Renal pelvis (tissue), 12 donors: ENCODE measurements around the gene APC2. TPM values are rescaled to one million over a fixed set of nuclear protein-coding genes. Genes with fewer than 3 reads are reported as not detected.

ENCODE experiments used
- DNase-seq: peaks from one replicate; pipeline ENCODE4 v3.0.0-alpha.2; 2013
- long read RNA-seq, 16 experiments: transcript quantifications; one replicate each; lab custom pipeline, GENCODE V29; 2026
- polyA plus RNA-seq, 3 donors: library from polyadenylated mRNA; unstranded; fragments of 120-200 nt; gene quantifications; one replicate each; pipeline ENCODE4 v1.2.1, GENCODE V29; 2013; ENCODE audit not compliant: insufficient read length in 3 of 3

Gene APC2, protein sequence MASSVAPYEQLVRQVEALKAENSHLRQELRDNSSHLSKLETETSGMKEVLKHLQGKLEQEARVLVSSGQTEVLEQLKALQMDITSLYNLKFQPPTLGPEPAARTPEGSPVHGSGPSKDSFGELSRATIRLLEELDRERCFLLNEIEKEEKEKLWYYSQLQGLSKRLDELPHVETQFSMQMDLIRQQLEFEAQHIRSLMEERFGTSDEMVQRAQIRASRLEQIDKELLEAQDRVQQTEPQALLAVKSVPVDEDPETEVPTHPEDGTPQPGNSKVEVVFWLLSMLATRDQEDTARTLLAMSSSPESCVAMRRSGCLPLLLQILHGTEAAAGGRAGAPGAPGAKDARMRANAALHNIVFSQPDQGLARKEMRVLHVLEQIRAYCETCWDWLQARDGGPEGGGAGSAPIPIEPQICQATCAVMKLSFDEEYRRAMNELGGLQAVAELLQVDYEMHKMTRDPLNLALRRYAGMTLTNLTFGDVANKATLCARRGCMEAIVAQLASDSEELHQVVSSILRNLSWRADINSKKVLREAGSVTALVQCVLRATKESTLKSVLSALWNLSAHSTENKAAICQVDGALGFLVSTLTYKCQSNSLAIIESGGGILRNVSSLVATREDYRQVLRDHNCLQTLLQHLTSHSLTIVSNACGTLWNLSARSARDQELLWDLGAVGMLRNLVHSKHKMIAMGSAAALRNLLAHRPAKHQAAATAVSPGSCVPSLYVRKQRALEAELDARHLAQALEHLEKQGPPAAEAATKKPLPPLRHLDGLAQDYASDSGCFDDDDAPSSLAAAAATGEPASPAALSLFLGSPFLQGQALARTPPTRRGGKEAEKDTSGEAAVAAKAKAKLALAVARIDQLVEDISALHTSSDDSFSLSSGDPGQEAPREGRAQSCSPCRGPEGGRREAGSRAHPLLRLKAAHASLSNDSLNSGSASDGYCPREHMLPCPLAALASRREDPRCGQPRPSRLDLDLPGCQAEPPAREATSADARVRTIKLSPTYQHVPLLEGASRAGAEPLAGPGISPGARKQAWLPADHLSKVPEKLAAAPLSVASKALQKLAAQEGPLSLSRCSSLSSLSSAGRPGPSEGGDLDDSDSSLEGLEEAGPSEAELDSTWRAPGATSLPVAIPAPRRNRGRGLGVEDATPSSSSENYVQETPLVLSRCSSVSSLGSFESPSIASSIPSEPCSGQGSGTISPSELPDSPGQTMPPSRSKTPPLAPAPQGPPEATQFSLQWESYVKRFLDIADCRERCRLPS (N-terminal part only)
- 1 to 10 TPM; 1.3 to 1.9 (median 1.7) TPM for polyA plus RNA-seq
- long read RNA-seq, donor 1, partial matches to known transcripts, result 0 of 44 reads
- long read RNA-seq, donor 1, other reads (novel, unspliced or antisense), result 44 of 44 reads
- long read RNA-seq, donor 2, partial matches to known transcripts, result 0 of 31 reads
- long read RNA-seq, donor 2, other reads (novel, unspliced or antisense), result 31 of 31 reads
- long read RNA-seq, donor 3, partial matches to known transcripts, result 0 of 18 reads
- long read RNA-seq, donor 3, other reads (novel, unspliced or antisense), result 18 of 18 reads
- long read RNA-seq, donor 4, result 0 reads
- long read RNA-seq, donor 5, partial matches to known transcripts, result 29 of 29 reads
- long read RNA-seq, donor 5, other reads (novel, unspliced or antisense), result 0 of 29 reads
- long read RNA-seq, donor 6, partial matches to known transcripts, result 17 of 42 reads
- long read RNA-seq, donor 6, other reads (novel, unspliced or antisense), result 25 of 42 reads
- long read RNA-seq, donor 7, partial matches to known transcripts, result 19 of 34 reads
- long read RNA-seq, donor 7, other reads (novel, unspliced or antisense), result 15 of 34 reads
- long read RNA-seq, donor 8, result 0 reads
- long read RNA-seq, donor 9, partial matches to known transcripts, result 13 of 41 reads
- long read RNA-seq, donor 9, other reads (novel, unspliced or antisense), result 28 of 41 reads
- long read RNA-seq, donor 10, result 0 reads
- long read RNA-seq, donor 11, result 0 reads
- long read RNA-seq, donor 12, partial matches to known transcripts, result 13 of 45 reads
- long read RNA-seq, donor 12, other reads (novel, unspliced or antisense), result 32 of 45 reads
- long read RNA-seq, donor 13, partial matches to known transcripts, result 21 of 27 reads
- long read RNA-seq, donor 13, other reads (novel, unspliced or antisense), result 6 of 27 reads
- long read RNA-seq, donor 14, result 0 reads
- long read RNA-seq, donor 15, result 0 reads
- long read RNA-seq, donor 16, partial matches to known transcripts, result 10 of 26 reads
- long read RNA-seq, donor 16, other reads (novel, unspliced or antisense), result 16 of 26 reads

DNA sequence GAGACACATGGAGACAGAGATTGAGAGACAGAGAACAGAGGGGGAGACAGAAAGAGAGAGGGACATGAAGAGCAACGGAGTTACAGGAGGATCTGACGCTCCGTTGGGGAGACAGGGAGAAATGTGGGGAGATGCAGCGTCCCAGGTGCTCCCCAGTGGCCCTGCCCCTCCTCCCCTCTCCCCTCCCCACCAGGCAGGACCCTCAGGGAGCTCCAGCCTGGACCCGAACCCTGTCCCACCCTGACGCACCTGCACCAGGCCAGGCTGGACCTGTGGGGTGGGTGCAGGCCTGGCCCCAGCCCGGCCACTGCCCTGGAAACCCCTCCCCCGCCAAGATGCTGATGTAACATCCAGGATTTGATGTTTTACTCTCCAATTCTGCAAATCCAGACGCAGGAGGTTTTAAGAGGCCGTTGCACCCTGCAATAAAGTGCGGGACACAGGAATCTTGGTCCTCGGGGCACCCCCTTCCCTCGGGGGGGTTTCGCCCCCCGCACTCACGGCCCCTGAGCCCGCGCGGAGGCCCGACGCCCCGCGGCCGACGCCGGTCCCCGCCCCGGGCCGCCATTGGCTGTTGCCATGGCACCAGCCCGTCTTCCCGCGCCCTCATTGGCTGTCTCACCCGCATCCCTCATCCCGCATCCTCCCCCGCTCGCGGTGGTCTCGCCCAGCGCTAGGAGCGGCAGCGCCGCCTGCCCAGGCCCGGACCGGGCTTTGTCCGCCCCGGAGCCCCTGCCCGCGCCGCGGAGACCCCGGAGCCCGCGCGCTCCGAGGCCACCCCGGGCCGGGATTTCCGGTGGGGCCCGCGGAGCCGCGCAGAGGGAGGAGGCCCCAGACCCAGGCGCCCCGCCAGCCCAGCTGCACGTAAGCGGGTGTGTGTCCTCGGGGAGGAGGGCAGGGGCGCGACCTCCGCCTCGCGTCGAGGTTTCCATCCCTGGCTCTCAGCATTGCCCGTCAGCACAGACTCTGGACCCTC, at the start of gene APC2:
Gene APC2, plus strand, starts transcription at position 655 of the 976 bp plus-strand sequence. CDS start 2,881 bp downstream, outside the sequence.
- DNase-seq, result no peak

GRCh38 chr19:1400281-1401137, 49.4 kb upstream of the APC2 start:
- no peak for DNase-seq

- no peak for DNase-seq
Observed at GRCh38 chr19:1401138-1401888, 48.6 kb upstream of the APC2 start, which contains the start of gene GAMT. GAMT (minus strand) TSS chr19:1401542; CDS start chr19:1401476, 66 bp downstream.

- DNase-seq, result no peak
Observed at GRCh38 chr19:1401889-1402217, 48.1 kb upstream of the APC2 start.

DNA sequence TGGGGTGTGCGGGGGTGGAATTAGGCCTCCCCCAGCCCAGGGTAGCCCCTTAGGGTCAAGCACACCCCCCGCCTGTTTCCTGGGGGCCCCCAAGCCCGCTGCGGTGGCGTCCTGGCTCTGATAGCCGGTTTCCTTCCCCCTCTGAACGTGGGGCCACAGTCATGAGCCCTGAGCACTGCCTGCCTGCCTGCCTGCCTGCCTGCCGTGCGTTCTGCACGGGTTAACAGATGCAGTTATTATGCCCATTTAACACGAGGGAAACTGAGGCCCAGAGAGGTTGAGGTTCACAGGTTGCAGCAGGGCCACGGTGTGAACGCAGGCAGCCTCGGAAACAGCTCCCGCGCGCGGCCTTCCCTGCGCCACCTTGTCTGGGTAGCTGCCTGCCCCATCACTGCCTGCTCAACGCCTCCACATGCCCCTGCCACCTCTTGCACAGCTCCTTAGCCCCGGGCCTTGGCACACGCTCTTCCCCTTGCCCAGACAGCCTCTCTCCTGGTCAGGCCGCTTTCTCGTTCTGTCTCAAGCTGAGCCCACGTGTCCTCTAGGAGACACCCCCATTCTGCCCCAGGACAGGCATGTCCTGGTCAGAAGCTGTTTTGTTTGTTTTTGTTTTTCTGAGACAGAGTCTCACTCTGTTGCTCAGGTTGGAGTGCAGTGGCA, 47.4 kb upstream of the APC2 start:
- DNase-seq, result no peak

- peak; percentile 98 for DNase-seq
Observed at GRCh38 chr19:1406774-1407527, 43.0 kb upstream of the APC2 start.

DNA sequence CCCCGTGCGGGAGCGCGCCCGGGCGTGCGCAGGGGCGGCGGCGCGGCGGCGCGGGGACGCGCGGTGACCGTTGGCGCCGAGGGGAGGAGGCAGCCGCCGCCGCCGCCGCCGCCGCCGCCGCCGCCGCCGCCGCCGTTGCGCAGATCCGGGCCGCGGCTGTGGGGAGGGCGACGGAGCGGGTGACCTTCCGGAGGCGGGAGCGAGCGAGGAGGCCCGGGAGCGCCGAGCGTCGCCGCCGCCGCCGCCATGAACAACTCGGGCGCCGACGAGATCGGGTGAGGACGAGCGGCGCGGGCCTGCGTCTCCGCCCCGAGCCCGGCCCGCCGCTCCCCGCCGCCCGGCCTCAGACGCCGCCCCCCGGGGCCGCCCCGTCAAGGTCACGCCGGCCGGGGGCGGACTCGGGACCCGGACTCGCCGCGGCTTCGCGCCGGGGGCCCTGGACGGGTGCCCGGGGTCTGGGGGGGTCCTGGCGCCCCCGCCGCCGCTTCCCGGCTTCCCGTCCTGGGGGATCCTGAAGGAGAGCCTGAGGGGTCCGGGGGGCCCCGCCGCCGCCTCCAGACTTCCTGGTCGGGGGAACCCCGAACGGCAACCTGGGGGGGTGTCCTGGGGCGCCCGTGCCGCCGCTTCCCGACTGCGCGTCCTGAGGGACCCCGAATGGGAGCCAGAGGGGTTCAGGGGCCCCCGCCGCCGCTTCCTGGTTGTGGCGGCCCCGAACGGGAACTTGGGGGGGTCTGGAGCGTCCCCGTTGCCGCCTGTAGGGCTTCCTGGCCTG, 42.2 kb upstream of the APC2 start, which contains the start of gene DAZAP1:
Gene DAZAP1, plus strand, starts transcription at position 59 of the 772 bp plus-strand sequence. Its CDS starts 188 bp downstream, at position 247.
- no peak for DNase-seq

DNA sequence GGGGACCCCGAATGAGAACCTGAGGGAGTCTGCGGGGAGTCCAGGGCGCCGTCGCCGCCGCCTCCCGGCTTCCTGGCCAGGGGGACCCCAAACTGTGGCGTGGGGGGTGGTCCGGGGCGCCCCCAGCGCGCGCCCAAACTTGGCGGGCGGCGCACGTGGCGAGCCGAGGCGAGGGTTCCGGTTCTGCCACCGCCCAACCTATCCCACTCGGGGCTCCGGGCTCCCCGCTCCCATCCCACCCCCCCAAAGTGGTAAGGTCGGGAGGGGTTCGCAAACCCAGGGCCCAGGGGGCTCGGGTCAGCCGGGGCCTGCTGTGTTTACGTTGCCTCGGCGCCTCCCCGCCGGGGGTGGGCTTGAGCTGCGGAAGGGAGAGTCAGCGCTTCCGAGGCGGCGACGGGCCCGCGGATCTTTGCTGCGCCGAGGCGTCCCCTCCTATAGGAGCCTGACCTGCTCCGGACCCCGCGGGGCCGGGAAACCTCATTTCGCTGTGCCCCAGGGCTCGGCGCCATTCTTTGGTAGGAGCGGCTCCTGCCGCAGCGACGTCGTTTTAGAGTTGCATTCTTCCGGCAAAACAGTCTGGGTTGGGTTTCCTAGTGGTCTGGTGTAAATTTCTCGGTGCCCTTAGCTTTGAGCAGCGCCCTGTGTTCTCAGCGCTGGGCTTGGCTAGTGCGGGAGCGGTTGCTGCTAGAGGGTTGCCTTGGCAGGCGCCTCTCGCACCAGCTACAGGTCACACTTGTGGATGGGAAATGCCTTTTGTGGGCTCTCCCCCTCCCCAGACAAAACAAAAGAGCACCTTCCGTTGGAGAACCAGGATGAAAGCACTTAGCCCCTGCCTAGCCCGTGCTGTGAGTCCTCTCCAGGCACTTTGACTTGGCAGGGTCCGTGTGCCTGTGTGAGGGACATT, 41.4 kb upstream of the APC2 start:
- DNase-seq, result no peak

- DNase-seq, result no peak
Observed at GRCh38 chr19:1409204-1410005, 40.5 kb upstream of the APC2 start.

DNA sequence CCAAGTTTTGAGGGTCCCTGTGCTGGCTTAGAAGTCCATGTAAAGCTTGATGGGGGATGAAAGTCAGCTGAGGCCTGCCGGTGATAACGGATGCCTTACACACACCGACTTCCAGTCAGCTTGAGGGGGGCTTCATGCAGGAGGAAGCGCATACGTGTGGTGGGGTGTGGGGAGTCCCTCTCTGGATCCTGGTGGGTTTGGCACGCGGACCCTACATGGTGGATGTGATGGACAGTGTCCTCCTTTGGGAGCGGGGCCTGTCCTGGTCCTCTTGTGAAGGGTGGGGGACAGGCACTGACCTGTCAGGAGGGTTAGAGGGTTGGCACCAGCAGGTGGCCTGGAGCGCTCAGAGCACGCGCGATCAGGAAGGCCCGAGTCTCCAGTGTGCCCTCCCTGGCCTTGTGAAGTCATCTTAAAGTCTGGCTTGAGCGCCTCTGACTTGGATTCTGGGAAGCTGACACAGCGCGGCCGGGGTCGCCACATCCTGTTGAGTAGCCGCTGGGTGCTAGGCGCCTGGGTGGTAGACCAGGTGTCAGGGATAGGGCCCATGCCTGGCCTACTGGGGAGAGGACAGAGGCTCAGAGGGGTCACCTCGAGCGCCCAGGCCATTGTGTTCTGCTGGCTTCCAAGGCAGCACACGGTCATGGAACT, 39.7 kb upstream of the APC2 start:
- DNase-seq, result no peak

GRCh38 chr19:1410789-1411188, 39.1 kb upstream of the APC2 start:
- no peak for DNase-seq
